GM23338 (cell line): ENCODE results near the gene GNG4. TPM values are rescaled to one million over a fixed set of nuclear protein-coding genes. Genes with fewer than 3 reads are reported as not detected.

Experiments
- ATAC-seq: fragments of 200-7000 bp; cut with Tn5 transposase; 3 replicates; pipeline ENCODE4 v1.9.1; 2020
- DNase-seq: peaks from one replicate; pipeline ENCODE4 v3.0.0-alpha.2; 2015; ENCODE audit warnings: low spot score
- H2AFZ ChIP-seq: fragments of 200-600 bp; sonication (generic); 2 replicates; pipeline ENCODE4 v1.8.0; 2016; ENCODE audit warnings: antibody characterized with exemption, mild to moderate bottlenecking, moderate library complexity
- H3F3A ChIP-seq: fragments of 200-600 bp; sonication (generic); replicated peaks from 2 replicates; pipeline ENCODE4 v1.8.0; 2017; ENCODE audit warnings: antibody characterized with exemption, mixed run types, low read depth
- H3K27ac ChIP-seq: fragments of 200-600 bp; sonication (generic); 2 replicates; pipeline ENCODE4 v1.6.1; 2016; ENCODE audit warnings: low read depth
- H3K27me3 ChIP-seq: fragments of 200-600 bp; sonication (generic); 2 replicates; pipeline ENCODE4 v1.8.0; 2016; ENCODE audit warnings: mild to moderate bottlenecking, mixed run types, moderate library complexity; ENCODE audit not compliant: insufficient read depth
- H3K36me3 ChIP-seq: fragments of 200-600 bp; sonication (generic); 2 replicates; pipeline ENCODE4 v1.8.0; 2016; ENCODE audit warnings: mild to moderate bottlenecking; ENCODE audit not compliant: insufficient read depth
- H3K4me1 ChIP-seq: fragments of 200-600 bp; sonication (generic); 2 replicates; pipeline ENCODE4 v1.8.0; 2016; ENCODE audit warnings: mild to moderate bottlenecking, moderate library complexity; ENCODE audit not compliant: insufficient read depth
- H3K4me2 ChIP-seq: fragments of 200-600 bp; sonication (generic); 2 replicates; pipeline ENCODE4 v1.7.1; 2017; ENCODE audit warnings: mixed run types
- H3K4me3 ChIP-seq: fragments of 200-600 bp; sonication (generic); 2 replicates; pipeline ENCODE4 v1.6.1; 2016; ENCODE audit warnings: mixed run types
- H3K79me2 ChIP-seq: fragments of 200-600 bp; sonication (generic); replicated peaks from 2 replicates; pipeline ENCODE4 v1.8.0; 2017; ENCODE audit warnings: mild to moderate bottlenecking; ENCODE audit not compliant: insufficient read depth
- H3K9me2 ChIP-seq: fragments of 200-600 bp; sonication (generic); 2 replicates; pipeline ENCODE4 v1.8.0; 2017; ENCODE audit not compliant: insufficient read depth
- H4K20me1 ChIP-seq: fragments of 200-600 bp; sonication (generic); replicated peaks from 2 replicates; pipeline ENCODE4 v1.8.0; 2017; ENCODE audit warnings: mild to moderate bottlenecking; ENCODE audit not compliant: insufficient read depth
- H3K27ac Mint-ChIP-seq: 2 replicates; pipeline ENCODE4 v1.8.0; 2020; ENCODE audit warnings: inconsistent platforms, mild to moderate bottlenecking, moderate library complexity, mixed read lengths
- H3K27me3 Mint-ChIP-seq: 3 replicates; pipeline ENCODE4 v1.8.0; 2022; ENCODE audit warnings: low read depth, mild to moderate bottlenecking, moderate library complexity, mixed read lengths, inconsistent platforms; ENCODE audit not compliant: insufficient read depth, poor library complexity
- H3K36me3 Mint-ChIP-seq: 3 replicates; pipeline ENCODE4 v1.8.0; 2021; ENCODE audit warnings: low read depth, mild to moderate bottlenecking, inconsistent platforms, moderate library complexity, mixed read lengths
- H3K4me1 Mint-ChIP-seq: 3 replicates; pipeline ENCODE4 v1.8.0; 2020; ENCODE audit warnings: mild to moderate bottlenecking, inconsistent platforms, mixed read lengths
- H3K4me3 Mint-ChIP-seq: 3 replicates; pipeline ENCODE4 v1.8.0; 2021; ENCODE audit warnings: moderate library complexity, mild to moderate bottlenecking, inconsistent platforms, mixed read lengths
- H3K9me3 Mint-ChIP-seq: 3 replicates; pipeline ENCODE4 v1.8.0; 2020; ENCODE audit warnings: moderate library complexity, mild to moderate bottlenecking, inconsistent platforms, mixed read lengths
- JUNB ChIP-seq: IDR thresholded peaks from one replicate; pipeline ENCODE4 v1.6.1; 2016; ENCODE audit warnings: antibody characterized with exemption; ENCODE audit not compliant: unreplicated experiment
- POLR2AphosphoS5 ChIP-seq: IDR thresholded peaks from 2 replicates; pipeline ENCODE4 v1.6.1; 2016; ENCODE audit warnings: antibody characterized with exemption, low read depth
- polyA plus RNA-seq: library from polyadenylated mRNA; unstranded; fragments of >200 nt; fragmentation: Nextera tagmentation; extraction: Ambion mirVana; gene quantifications from 2 replicates; pipeline ENCODE4 v1.2.1, GENCODE V29; 2016
- total RNA-seq: library from RNA; depleted of rRNA; stranded (reverse); fragments of >200 nt; shearing (Covaris generic); gene quantifications from 2 replicates; pipeline ENCODE4 v1.2.3, GENCODE V29; 2014
- TF ChIP-seq, protein P1 (sequence below), 2 experiments: fragments of 200-600 bp in 1 of 2; sonication (generic) in 1 of 2; conservative IDR thresholded peaks; 2 replicates each; pipeline versions ENCODE4 v1.5.1 to v1.6.1; 2016 to 2017; ENCODE audit warnings: antibody characterized with exemption in 2 of 2, low read depth in 2 of 2, mild to moderate bottlenecking in 2 of 2, moderate library complexity in 1 of 2
- TF ChIP-seq, protein P2 (sequence below): IDR thresholded peaks from 2 replicates; pipeline ENCODE4 v1.6.1; 2016; ENCODE audit warnings: antibody characterized with exemption

Gene GNG4
- total and polyA plus RNA-seq, 2 experiments from 2014 or later = 40.2 to 49.2 TPM

DNA sequence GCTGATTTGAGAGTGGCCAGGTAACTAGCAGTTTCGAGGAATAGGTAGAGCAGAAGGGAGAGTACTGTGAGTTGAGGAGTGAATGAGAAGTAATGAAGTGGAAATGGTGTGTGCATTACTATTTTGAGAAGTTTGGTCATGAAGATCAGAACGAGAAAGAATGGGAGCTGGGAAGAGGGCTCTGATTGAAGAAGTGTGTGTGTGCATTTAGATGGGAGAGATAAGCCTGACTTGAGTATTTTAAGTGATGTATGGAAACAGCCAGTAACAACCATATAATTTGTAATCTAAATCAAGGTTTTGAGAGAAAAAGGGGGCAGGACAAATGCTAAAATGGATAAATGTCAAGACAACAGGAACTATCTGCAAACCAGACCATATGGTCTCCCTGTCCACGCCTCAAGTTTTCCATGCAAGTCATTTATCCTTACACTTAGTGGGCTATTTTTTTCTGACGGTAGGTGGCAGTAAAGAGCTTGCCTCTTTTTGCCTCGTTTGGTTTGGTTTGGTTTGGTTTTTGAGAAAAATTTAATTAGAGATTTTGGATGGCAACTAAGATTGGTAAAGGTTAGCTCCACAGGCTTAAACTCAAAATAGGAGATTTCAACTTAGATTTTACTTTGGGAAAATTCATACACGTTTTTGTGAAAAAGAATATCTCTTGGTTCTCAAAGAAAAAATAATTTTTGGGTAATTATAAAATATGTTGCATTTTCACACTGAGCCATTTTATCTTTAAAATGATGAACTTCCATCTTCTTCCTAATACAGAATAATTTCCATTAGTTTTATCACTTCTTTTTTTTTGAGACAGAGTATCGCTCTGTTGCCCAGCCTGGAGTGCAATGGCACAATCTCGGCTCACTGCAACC lies 135.9 kb downstream of the GNG4 start:
- H3K79me2 ChIP-seq = no peaks in the 10 kb centered on the region
- Mint-ChIP-seq H3K36me3 (no peaks in the 10 kb centered on the region), H3K27ac (no peak overlapping the region), H3K9me3 (no peaks in the 10 kb centered on the region), H3K4me1 (no peaks in the 10 kb centered on the region; the same call in 2 of the 3 replicates), H3K4me3 (no peak overlapping the region), H3K27me3 (peaks cover 4% of the 10 kb centered on the region)
- no peaks in the 10 kb centered on the region for H3K4me1 ChIP-seq
- TF ChIP-seq, protein P1, sequence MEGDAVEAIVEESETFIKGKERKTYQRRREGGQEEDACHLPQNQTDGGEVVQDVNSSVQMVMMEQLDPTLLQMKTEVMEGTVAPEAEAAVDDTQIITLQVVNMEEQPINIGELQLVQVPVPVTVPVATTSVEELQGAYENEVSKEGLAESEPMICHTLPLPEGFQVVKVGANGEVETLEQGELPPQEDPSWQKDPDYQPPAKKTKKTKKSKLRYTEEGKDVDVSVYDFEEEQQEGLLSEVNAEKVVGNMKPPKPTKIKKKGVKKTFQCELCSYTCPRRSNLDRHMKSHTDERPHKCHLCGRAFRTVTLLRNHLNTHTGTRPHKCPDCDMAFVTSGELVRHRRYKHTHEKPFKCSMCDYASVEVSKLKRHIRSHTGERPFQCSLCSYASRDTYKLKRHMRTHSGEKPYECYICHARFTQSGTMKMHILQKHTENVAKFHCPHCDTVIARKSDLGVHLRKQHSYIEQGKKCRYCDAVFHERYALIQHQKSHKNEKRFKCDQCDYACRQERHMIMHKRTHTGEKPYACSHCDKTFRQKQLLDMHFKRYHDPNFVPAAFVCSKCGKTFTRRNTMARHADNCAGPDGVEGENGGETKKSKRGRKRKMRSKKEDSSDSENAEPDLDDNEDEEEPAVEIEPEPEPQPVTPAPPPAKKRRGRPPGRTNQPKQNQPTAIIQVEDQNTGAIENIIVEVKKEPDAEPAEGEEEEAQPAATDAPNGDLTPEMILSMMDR (conservative IDR thresholded peaks at IDR 0.05; ENCODE audit: low read depth in 2 of 2) = peak; percentile 89 to 98
- no peak for TF ChIP-seq POLR2AphosphoS5
- TF ChIP-seq JUNB = no peak
- H3K4me3 ChIP-seq = no peak overlapping the region
- ATAC-seq (peak; percentile 57), DNase-seq (peak; percentile 87)
- H3K36me3 ChIP-seq = no peaks in the 10 kb centered on the region
- no peaks in the 10 kb centered on the region for H3F3A ChIP-seq
- H3K9me2 ChIP-seq = no peaks in the 10 kb centered on the region
- no peaks in the 10 kb centered on the region for H3K27me3 ChIP-seq
- H4K20me1 ChIP-seq = no peaks in the 10 kb centered on the region
- no peak overlapping the region for H3K4me2 ChIP-seq
- no peak overlapping the region for H2AFZ ChIP-seq
- H3K27ac ChIP-seq = no peak overlapping the region

DNA sequence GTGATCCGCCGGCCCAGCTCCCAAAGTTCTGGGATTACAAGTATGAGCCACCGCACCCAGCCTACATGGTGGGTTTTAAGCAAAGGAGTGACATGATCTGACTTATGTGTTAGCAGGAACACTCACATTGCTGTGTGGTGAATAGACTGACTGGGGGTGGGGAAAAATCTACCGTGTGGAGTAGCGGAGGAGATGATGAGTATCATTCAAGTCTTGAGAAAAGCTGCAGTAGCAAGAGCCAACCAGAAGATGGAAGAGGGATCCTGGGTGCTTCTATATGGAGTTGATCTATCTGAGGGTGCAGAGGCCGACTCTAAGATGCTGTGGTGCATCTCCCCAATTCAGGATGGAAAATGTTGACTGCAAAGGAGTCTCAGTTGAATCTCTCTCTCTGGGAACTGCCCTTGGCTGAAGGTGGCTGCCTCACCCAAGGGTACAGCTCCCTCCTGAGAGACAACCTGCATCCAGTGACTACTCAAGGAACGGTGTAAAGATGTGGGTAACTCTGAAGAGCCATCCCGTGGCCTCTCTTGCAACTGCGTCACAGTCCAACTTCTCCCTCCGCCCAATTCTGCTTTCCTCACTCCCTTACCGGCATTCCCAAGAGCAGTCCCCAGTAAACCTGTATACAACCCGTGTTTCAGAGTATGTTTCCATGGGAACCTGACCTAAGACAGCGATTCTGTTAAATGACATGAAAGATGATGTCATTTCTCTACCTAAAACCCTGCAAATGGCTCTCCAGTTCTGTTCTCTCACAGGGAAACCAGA lies 137.9 kb downstream of the GNG4 start:
- Histone ChIP-seq H3K27me3 (no peaks in the 10 kb centered on the region), H4K20me1 (no peaks in the 10 kb centered on the region), H2AFZ (no peak overlapping the region), H3K4me1 (no peaks in the 10 kb centered on the region), H3K4me2 (no peak overlapping the region), H3F3A (no peaks in the 10 kb centered on the region), H3K9me2 (no peaks in the 10 kb centered on the region), H3K4me3 (no peak overlapping the region), H3K36me3 (no peaks in the 10 kb centered on the region), H3K27ac (no peak overlapping the region), H3K79me2 (no peaks in the 10 kb centered on the region)
- peak; percentile 56 for DNase-seq
- TF ChIP-seq, protein P1 (conservative IDR thresholded peaks at IDR 0.05; ENCODE audit: low read depth in 2 of 2) = peak; percentile 23 to 28; a peak in 3 of 4 replicates
- TF ChIP-seq, protein P2, sequence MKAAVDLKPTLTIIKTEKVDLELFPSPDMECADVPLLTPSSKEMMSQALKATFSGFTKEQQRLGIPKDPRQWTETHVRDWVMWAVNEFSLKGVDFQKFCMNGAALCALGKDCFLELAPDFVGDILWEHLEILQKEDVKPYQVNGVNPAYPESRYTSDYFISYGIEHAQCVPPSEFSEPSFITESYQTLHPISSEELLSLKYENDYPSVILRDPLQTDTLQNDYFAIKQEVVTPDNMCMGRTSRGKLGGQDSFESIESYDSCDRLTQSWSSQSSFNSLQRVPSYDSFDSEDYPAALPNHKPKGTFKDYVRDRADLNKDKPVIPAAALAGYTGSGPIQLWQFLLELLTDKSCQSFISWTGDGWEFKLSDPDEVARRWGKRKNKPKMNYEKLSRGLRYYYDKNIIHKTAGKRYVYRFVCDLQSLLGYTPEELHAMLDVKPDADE = no peak
- TF ChIP-seq JUNB (no peak), POLR2AphosphoS5 (no peak)
- Mint-ChIP-seq H3K4me1 (peaks cover 3% of the 10 kb centered on the region; the same call in 1 of the 3 replicates), H3K4me3 (no peak overlapping the region), H3K27ac (no peak overlapping the region), H3K9me3 (no peaks in the 10 kb centered on the region), H3K27me3 (peaks cover 4% of the 10 kb centered on the region), H3K36me3 (no peaks in the 10 kb centered on the region)
- peak; percentile 74 for ATAC-seq
